Mononuclear cell (primary cell): ENCODE measurements around the gene TRIM75. TPM values are rescaled to one million over a fixed set of nuclear protein-coding genes. Genes with fewer than 3 reads are reported as not detected.

Experiments used
- H3K27me3 ChIP-seq: 2 replicates; pipeline ENCODE4 v1.6.0; 2011; ENCODE audit warnings: low read length, control low read depth; ENCODE audit not compliant: insufficient read depth
- H3K4me1 ChIP-seq: 2 replicates; pipeline ENCODE4 v1.5.1; 2011; ENCODE audit warnings: mild to moderate bottlenecking, low read length, control low read depth; ENCODE audit not compliant: insufficient read depth
- H3K4me3 ChIP-seq: 2 replicates; pipeline ENCODE4 v1.5.1; 2011; ENCODE audit warnings: mild to moderate bottlenecking, low read length, moderate library complexity
- H3K9me3 ChIP-seq: 2 replicates; pipeline ENCODE4 v1.5.1; 2011; ENCODE audit warnings: low read depth, mild to moderate bottlenecking, control low read depth, low read length
- total RNA-seq: library from RNA; depleted of rRNA; stranded (reverse); fragments of >200 nt; gene quantifications from one replicate; pipeline ENCODE4 v1.2.3, GENCODE V29; 2012

Gene TRIM75
- total RNA-seq, 1 donor, result not detected

- Histone ChIP-seq H3K4me3 (no peak overlapping the region), H3K4me1 (no peaks in the 10 kb centered on the region), H3K9me3 (no peaks in the 10 kb centered on the region), H3K27me3 (no peaks in the 10 kb centered on the region)
Observed at GRCh38 chr4:165101641-165102040, 48.0 kb downstream of the TRIM75 start.

- H3K9me3 ChIP-seq, result no peaks in the 10 kb centered on the region
- no peak overlapping the region for H3K4me3 ChIP-seq
- no peaks in the 10 kb centered on the region for H3K27me3 ChIP-seq
Observed at GRCh38 chr4:165106518-165106917, 52.9 kb downstream of the TRIM75 start.

More at GRCh38 chr4:165106518-165106917, 52.9 kb downstream of the TRIM75 start:
- peaks cover 5% of the 10 kb centered on the region for H3K4me1 ChIP-seq

Other genes starting within 250 kb of the TRIM75 start
- gene APELA, start 176.7 kb upstream of the TRIM75 start, total RNA-seq, result not detected
- gene TRIM61, start 76.2 kb upstream of the TRIM75 start, total RNA-seq, result 0.52 TPM
- gene TRIM60, start 21.9 kb upstream of the TRIM75 start, total RNA-seq, result not detected
- gene TMEM192, start 59.0 kb downstream of the TRIM75 start, total RNA-seq, result 9.7 TPM
- gene KLHL2, start 153.7 kb downstream of the TRIM75 start, total RNA-seq, result 42.2 TPM